OCI-LY3 (cell line): ENCODE data around the gene GCK.

Experiments used
- H2AFZ ChIP-seq: fragments of 200-600, 300-600 bp; shearing (Covaris generic); 2 replicates; pipeline ENCODE4 v1.6.0; 2014; ENCODE audit warnings: antibody characterized with exemption, low read depth, low read length
- H3K27ac ChIP-seq: fragments of 200-600, 300-600 bp; sonication (generic); 2 replicates; pipeline ENCODE4 v1.5.1; 2014; ENCODE audit warnings: mild to moderate bottlenecking, low read length, moderate library complexity, mixed read lengths
- H3K27me3 ChIP-seq: fragments of 200-600, 300-600 bp; sonication (generic); 2 replicates; pipeline ENCODE4 v1.6.1; 2014; ENCODE audit warnings: low read depth, low read length, mixed read lengths
- H3K36me3 ChIP-seq: fragments of 200-600, 300-600 bp; sonication (generic); replicated peaks from 2 replicates; pipeline ENCODE3; 2014; ENCODE audit warnings: low read depth, low read length, mixed read lengths
- H3K4me1 ChIP-seq: fragments of 300-600, 200-600 bp; sonication (generic); 2 replicates; pipeline ENCODE4 v1.6.1; 2014; ENCODE audit warnings: low read length, mixed read lengths
- H3K4me2 ChIP-seq: fragments of 200-600, 300-600 bp; sonication (generic); 2 replicates; pipeline ENCODE4 v1.6.1; 2014; ENCODE audit warnings: low read length, mixed read lengths
- H3K4me3 ChIP-seq: fragments of 300-600, 200-600 bp; sonication (generic); 2 replicates; pipeline ENCODE4 v1.5.1; 2014; ENCODE audit warnings: antibody characterized with exemption, mild to moderate bottlenecking, low read length, moderate library complexity
- H3K79me2 ChIP-seq: fragments of 300-600, 200-600 bp; shearing (Covaris generic); 2 replicates; pipeline ENCODE4 v1.6.1; 2014; ENCODE audit warnings: mild to moderate bottlenecking, low read length, mixed read lengths
- H3K9ac ChIP-seq: fragments of 300-600, 200-600 bp; shearing (Covaris generic); 2 replicates; pipeline ENCODE4 v1.6.0; 2014; ENCODE audit warnings: mild to moderate bottlenecking, low read length, moderate library complexity
- H3K9me3 ChIP-seq: fragments of 200-600, 300-600 bp; shearing (Covaris generic); 2 replicates; pipeline ENCODE4 v1.6.1; 2014; ENCODE audit warnings: low read length, mixed read lengths; ENCODE audit not compliant: insufficient read depth
- H4K20me1 ChIP-seq: fragments of 200-600, 300-600 bp; sonication (generic); 2 replicates; pipeline ENCODE4 v1.6.1; 2016; ENCODE audit warnings: low read length, mixed read lengths; ENCODE audit not compliant: insufficient read depth
- CTCF ChIP-seq: fragments of 200-600, 300-600 bp; sonication (generic); IDR thresholded peaks from 2 replicates; pipeline ENCODE4 v1.5.1; 2014; ENCODE audit warnings: antibody characterized with exemption, low read length, low read depth
- EZH2phosphoT487 ChIP-seq: fragments of 200-600 bp; shearing (Covaris generic); IDR thresholded peaks from 2 replicates; pipeline ENCODE4 v1.6.1; 2018; ENCODE audit warnings: antibody characterized with exemption, mixed run types, low read depth

Gene GCK

GRCh38 chr7:44120395-44120794 is 68.8 kb downstream of the GCK start:
- Histone ChIP-seq H3K27ac (no peak overlapping the region), H3K79me2 (peaks cover 48% of the 10 kb centered on the region), H3K36me3 (peaks cover 46% of the 10 kb centered on the region), H4K20me1 (0 out of 2 replicates have a peak, but pooled peaks cover 9% of the 10 kb centered on the region), H2AFZ (no peak overlapping the region), H3K4me2 (no peak overlapping the region), H3K9ac (no peak overlapping the region), H3K4me1 (peaks cover 8% of the 10 kb centered on the region), H3K27me3 (no peaks in the 10 kb centered on the region), H3K9me3 (no peaks in the 10 kb centered on the region), H3K4me3 (no peak overlapping the region)
- TF ChIP-seq CTCF (no peak), EZH2phosphoT487 (no peak)

- peaks cover 51% of the 10 kb centered on the region for H3K36me3 ChIP-seq
- no peak overlapping the region for H3K4me2 ChIP-seq
- H3K9me3 ChIP-seq, result no peaks in the 10 kb centered on the region
- no peaks in the 10 kb centered on the region for H3K27me3 ChIP-seq
- peaks cover 48% of the 10 kb centered on the region for H3K79me2 ChIP-seq
- no peak overlapping the region for H3K4me3 ChIP-seq
- no peak overlapping the region for H3K27ac ChIP-seq
- TF ChIP-seq CTCF (no peak), EZH2phosphoT487 (no peak)
- peaks cover 8% of the 10 kb centered on the region for H3K4me1 ChIP-seq
- no peak overlapping the region for H2AFZ ChIP-seq
- H4K20me1 ChIP-seq, result 0 out of 2 replicates have a peak, but pooled peaks cover 9% of the 10 kb centered on the region
- no peak overlapping the region for H3K9ac ChIP-seq
Measured at GRCh38 chr7:44119829-44120380, 69.3 kb downstream of the GCK start.

GRCh38 chr7:44117801-44118429 is 71.3 kb downstream of the GCK start:
- no peaks in the 10 kb centered on the region for H3K9me3 ChIP-seq
- H2AFZ ChIP-seq, result no peak overlapping the region
- H3K9ac ChIP-seq, result no peak overlapping the region
- H3K27ac ChIP-seq, result no peak overlapping the region
- H3K79me2 ChIP-seq, result peaks cover 44% of the 10 kb centered on the region
- peaks cover 58% of the 10 kb centered on the region for H3K36me3 ChIP-seq
- H3K4me1 ChIP-seq, result peaks cover 8% of the 10 kb centered on the region
- H3K4me3 ChIP-seq, result no peak overlapping the region
- H4K20me1 ChIP-seq, result 0 out of 2 replicates have a peak, but pooled peaks cover 9% of the 10 kb centered on the region
- H3K4me2 ChIP-seq, result no peak overlapping the region
- TF ChIP-seq EZH2phosphoT487 (no peak), CTCF (no peak)
- no peaks in the 10 kb centered on the region for H3K27me3 ChIP-seq

GRCh38 chr7:44116789-44117666 is 72.2 kb downstream of the GCK start:
- no peaks in the 10 kb centered on the region for H3K27me3 ChIP-seq
- no peak overlapping the region for H3K9ac ChIP-seq
- H3K27ac ChIP-seq, result no peak overlapping the region
- H3K4me3 ChIP-seq, result no peak overlapping the region
- 0 out of 2 replicates have a peak, but pooled peaks cover 9% of the 10 kb centered on the region for H4K20me1 ChIP-seq
- H2AFZ ChIP-seq, result no peak overlapping the region
- no peaks in the 10 kb centered on the region for H3K9me3 ChIP-seq
- H3K36me3 ChIP-seq, result peaks cover 57% of the 10 kb centered on the region
- TF ChIP-seq EZH2phosphoT487, result no peak
- no peak for TF ChIP-seq CTCF
- H3K4me2 ChIP-seq, result no peak overlapping the region
- peaks cover 3% of the 10 kb centered on the region for H3K4me1 ChIP-seq
- H3K79me2 ChIP-seq, result peaks cover 35% of the 10 kb centered on the region
